Measurements from ENCODE around the gene GDPD3.

The GDPD3 gene

DNA sequence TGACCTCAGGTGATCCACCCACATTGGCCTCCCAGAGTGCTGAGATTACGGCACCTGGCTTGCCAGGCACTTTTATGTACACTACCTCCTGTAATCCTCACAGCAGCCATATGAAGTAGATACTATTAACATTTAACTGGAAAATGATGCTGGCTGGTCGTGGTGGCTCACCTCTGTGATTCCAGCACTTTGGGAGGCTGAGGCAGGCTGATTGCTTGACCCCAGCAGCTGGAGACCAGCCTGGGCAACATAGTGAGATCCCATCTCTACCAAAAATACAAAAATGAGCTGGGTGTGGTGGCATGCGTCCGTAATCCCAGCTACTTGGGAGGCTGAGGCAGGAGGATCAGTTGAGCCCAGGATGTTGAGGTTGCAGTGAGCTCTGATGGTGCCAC lies 11.6 kb upstream of the GDPD3 start:
- DNase-seq (ENCODE audit: low read depth): no peak
- TF ChIP-seq, protein P1, sequence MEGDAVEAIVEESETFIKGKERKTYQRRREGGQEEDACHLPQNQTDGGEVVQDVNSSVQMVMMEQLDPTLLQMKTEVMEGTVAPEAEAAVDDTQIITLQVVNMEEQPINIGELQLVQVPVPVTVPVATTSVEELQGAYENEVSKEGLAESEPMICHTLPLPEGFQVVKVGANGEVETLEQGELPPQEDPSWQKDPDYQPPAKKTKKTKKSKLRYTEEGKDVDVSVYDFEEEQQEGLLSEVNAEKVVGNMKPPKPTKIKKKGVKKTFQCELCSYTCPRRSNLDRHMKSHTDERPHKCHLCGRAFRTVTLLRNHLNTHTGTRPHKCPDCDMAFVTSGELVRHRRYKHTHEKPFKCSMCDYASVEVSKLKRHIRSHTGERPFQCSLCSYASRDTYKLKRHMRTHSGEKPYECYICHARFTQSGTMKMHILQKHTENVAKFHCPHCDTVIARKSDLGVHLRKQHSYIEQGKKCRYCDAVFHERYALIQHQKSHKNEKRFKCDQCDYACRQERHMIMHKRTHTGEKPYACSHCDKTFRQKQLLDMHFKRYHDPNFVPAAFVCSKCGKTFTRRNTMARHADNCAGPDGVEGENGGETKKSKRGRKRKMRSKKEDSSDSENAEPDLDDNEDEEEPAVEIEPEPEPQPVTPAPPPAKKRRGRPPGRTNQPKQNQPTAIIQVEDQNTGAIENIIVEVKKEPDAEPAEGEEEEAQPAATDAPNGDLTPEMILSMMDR (conservative IDR thresholded peaks at IDR 0.05; ENCODE audit: low read depth, low read length): no peak
- H3K4me3 ChIP-seq (ENCODE audit: low read depth, low read length): no peak overlapping the region

DNA sequence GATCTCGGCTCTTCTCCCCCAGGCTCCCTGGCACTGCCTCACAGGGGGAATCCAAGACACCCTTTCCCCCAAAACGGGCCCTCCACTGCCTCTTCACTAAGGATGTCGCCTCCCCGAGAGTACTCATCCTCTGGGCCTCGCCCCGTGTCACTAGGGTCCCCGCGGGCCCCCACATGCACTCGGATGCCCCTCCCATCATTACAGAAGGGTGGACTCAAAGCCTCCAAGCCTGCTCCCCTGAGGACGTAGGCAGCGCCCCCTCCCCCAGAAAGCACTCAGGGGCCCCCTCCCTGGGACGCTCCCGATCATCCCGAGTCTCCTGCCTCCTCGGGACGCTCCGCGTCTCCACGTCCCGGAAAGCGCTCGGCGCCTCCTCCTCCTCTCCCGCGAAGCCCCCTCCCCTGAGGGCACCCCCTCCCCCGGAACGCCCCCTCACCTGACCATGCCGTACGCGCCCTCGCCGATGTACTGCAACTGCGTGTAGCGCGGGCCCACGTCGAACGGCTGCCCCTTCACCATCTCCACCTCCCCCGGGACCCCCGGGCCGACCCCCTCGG lies 9.3 kb upstream of the GDPD3 start:
- peak; percentile 15 for DNase-seq (ENCODE audit: low read depth)
- TF ChIP-seq, protein P1 (conservative IDR thresholded peaks at IDR 0.05; ENCODE audit: low read depth, low read length): no peak
- H3K4me3 ChIP-seq (ENCODE audit: low read depth, low read length): peak overlapping the region; percentile 75

DNA sequence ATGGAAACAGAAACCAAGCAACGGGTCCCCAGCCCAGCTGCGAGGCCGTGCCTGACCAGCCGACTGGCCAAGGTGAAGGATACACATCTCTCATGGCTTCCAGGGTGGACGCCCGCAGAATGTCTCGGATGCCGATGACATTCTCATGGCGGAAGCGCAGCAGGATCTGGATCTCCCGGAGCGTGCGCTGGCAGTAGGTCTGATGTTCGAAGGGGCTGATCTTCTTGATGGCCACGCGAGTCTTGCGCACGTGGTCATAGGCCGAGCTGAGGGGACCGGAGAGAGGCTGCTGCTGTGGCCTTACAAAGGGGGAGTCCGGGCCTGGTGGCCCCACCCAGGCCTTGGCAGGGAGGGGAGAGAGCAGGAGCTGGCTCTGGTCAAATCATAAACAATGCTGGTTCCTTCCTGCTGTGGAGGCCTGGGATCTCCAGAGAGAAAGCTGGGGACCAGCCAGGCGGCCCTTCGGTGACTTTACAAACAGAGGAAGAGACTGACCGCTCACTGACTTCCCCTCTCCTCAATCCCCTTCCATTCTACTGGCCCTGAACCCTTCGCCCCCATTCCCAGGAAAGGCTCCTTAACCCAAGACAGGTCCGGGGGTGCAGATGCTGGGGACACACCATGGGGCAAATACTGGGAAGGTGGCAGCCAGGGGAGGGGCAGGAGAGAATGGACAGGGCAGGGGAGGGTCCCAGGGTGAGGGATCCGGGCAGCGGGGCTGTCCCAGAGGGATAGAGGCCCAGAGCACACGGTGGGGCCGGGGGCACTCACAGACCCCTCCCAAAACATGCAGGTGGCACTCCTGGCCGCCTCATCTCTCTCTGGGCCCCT lies 8.6 kb upstream of the GDPD3 start:
- TF ChIP-seq, protein P1 (conservative IDR thresholded peaks at IDR 0.05; ENCODE audit: low read depth, low read length): no peak
- peak; percentile 75 for DNase-seq (ENCODE audit: low read depth)
- peak overlapping the region; percentile 75 for H3K4me3 ChIP-seq (ENCODE audit: low read depth, low read length)

DNA sequence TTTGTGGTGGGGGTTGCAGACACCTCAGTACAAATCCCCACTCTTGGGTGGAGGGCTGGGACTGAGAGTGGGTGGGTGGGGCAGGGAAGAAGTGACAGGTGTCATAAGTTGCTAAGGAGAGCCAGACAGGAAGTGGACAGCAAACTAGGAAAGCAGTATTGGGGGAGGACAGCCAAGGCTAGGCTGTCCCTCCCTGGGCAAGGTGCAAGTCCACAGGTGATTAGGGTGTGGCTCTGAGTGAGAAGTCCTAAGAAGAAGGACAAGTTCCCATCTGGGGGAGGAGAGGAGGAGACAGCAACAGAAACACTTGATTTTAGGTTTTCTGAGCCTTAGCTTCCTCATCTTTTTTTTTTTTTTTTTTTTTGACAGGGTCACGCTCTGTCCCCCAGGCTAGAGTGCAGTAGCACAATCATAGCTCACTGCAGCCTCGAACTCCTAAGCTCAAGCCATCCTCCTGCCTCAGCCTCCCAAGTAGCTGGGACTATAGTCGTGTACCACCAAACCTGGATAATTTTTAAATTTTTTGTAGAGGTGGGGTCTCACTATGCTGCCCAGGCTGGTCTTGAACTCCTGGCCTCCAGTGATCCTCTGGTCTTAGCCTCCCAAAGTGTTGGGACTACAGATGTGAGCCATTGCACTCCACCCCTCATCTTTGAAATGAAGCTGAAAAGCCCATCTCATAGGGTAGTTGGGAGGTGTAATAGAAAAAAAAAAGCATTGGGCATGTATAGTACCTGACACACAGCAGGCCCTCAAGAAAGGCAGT lies 7.2 kb upstream of the GDPD3 start:
- DNase-seq (ENCODE audit: low read depth): no peak
- H3K4me3 ChIP-seq (ENCODE audit: low read depth, low read length): no peak overlapping the region
- TF ChIP-seq, protein P1 (conservative IDR thresholded peaks at IDR 0.05; ENCODE audit: low read depth, low read length): no peak

DNA sequence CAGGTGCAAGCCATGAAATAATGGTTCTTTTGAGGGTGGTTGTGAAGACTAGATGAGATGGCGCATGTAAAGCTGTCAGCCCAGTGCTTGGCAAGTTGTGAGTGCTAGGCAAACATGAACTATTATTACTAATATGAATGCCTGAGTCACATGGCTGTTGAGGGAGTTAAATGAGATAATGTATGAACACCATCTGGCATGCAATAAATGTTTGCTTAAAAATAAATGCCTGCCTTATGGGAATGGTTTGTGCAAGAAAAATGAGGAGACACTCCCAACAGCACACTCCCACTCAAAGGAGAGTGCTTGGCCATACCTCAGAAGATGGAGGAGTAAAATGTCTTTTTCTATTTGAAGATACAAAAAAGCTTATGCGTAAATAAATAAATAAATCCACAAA lies 6.1 kb upstream of the GDPD3 start:
- DNase-seq (ENCODE audit: low read depth): no peak
- H3K4me3 ChIP-seq (ENCODE audit: low read depth, low read length): no peak overlapping the region
- TF ChIP-seq, protein P1 (conservative IDR thresholded peaks at IDR 0.05; ENCODE audit: low read depth, low read length): no peak

DNA sequence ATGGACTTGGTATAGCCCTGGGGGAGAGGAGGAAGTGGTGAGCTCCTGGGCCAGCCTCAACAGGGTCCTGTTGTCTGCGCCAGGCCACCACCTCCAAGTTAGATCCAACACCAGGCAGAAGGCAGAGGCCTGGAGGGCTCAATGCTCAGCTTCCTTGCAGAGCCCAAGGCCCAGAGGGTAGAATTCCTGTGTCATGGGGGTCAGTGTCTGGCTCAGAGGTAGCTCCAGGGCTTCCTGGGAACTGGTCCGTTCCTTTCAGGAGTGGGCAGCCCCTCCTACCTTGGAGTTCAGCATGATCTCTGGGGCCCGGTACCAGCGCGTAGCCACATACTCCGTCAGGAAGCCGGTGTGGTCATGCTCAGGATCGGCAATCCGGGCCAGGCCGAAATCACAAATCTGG lies 4.4 kb upstream of the GDPD3 start:
- TF ChIP-seq, protein P1 (conservative IDR thresholded peaks at IDR 0.05; ENCODE audit: low read depth, low read length): no peak

More for the DNA sequence above, 4.4 kb upstream of the GDPD3 start:
- DNase-seq (ENCODE audit: low read depth): no peak
- H3K4me3 ChIP-seq (ENCODE audit: low read depth, low read length): no peak overlapping the region
